ENCODE data around the gene NUBPL.
"Not testable (repeated sequence)": the region's sequence is repeated elsewhere in the genome, so short reads cannot be mapped to it uniquely, and the experiment has no call there.

Gene NUBPL

GRCh38 chr14:31751047-31751446, 189.8 kb downstream of the NUBPL start:
- not testable (repeated sequence) for FAIRE-seq

GRCh38 chr14:31752867-31753661, 191.9 kb downstream of the NUBPL start:
- FAIRE-seq: no peak

GRCh38 chr14:31758941-31759340, 197.7 kb downstream of the NUBPL start:
- FAIRE-seq: no peak

- no peak for FAIRE-seq
Observed at GRCh38 chr14:31760277-31760676, 199.1 kb downstream of the NUBPL start.

- FAIRE-seq: no peak
Observed at GRCh38 chr14:31761325-31761724, 200.1 kb downstream of the NUBPL start.

GRCh38 chr14:31763041-31763440, 201.8 kb downstream of the NUBPL start:
- FAIRE-seq: no peak

- FAIRE-seq: no peak
Observed at GRCh38 chr14:31766315-31766892, 205.2 kb downstream of the NUBPL start.

GRCh38 chr14:31768355-31768754, 207.2 kb downstream of the NUBPL start:
- FAIRE-seq: no peak

- FAIRE-seq: no peak
Observed at GRCh38 chr14:31770271-31770670, 209.1 kb downstream of the NUBPL start.

- no peak for FAIRE-seq
Observed at GRCh38 chr14:31774567-31774966, 213.4 kb downstream of the NUBPL start.

GRCh38 chr14:31777312-31777711, 216.1 kb downstream of the NUBPL start:
- FAIRE-seq: no peak

GRCh38 chr14:31781578-31781977, 220.4 kb downstream of the NUBPL start:
- no peak for FAIRE-seq

- no peak for FAIRE-seq
Observed at GRCh38 chr14:31785574-31785973, 224.4 kb downstream of the NUBPL start.

- FAIRE-seq: no peak
Observed at GRCh38 chr14:31787377-31787776, 226.2 kb downstream of the NUBPL start.

- no peak for FAIRE-seq
Observed at GRCh38 chr14:31788340-31788739, 227.1 kb downstream of the NUBPL start.

GRCh38 chr14:31792726-31793125, 231.5 kb downstream of the NUBPL start:
- FAIRE-seq: no peak

- not testable (repeated sequence) for FAIRE-seq
Observed at GRCh38 chr14:31797946-31798345, 236.7 kb downstream of the NUBPL start.

- no peak for FAIRE-seq
Observed at GRCh38 chr14:31802838-31803237, 241.6 kb downstream of the NUBPL start.

GRCh38 chr14:31806249-31806648, 245.0 kb downstream of the NUBPL start:
- FAIRE-seq: no peak

- not testable (repeated sequence) for FAIRE-seq
Observed at GRCh38 chr14:31811693-31812628, 250.8 kb downstream of the NUBPL start.

GRCh38 chr14:31813724-31814490, 252.7 kb downstream of the NUBPL start:
- FAIRE-seq: not testable (repeated sequence)

GRCh38 chr14:31819281-31819680, 258.1 kb downstream of the NUBPL start:
- no peak for FAIRE-seq

- FAIRE-seq: no peak
Observed at GRCh38 chr14:31825459-31825858, 264.3 kb downstream of the NUBPL start.
